ENCODE data around the gene SPRN. TPM values are rescaled to one million over a fixed set of nuclear protein-coding genes. Genes with fewer than 3 reads are reported as not detected.

The SPRN gene
- total RNA-seq, 1 donor from 2014 or later, result 0.52 TPM

Small RNAs within 50 kb of the gene (small RNA-seq; reads per million reads assigned to genes)
- gene AL360181.4 (not detected), gene MIR3944 (not detected)

Other genes starting within 250 kb of the SPRN start
- not detected for gene UTF1, start 194.4 kb downstream of the SPRN start, total RNA-seq
- not detected for gene VENTX, start 186.8 kb downstream of the SPRN start, total RNA-seq
- 2.6 TPM for gene ADAM8, start 147.8 kb downstream of the SPRN start, total RNA-seq
- 39.7 TPM for gene TUBGCP2, start 115.8 kb downstream of the SPRN start, total RNA-seq
- gene ZNF511, start 115.7 kb downstream of the SPRN start, total RNA-seq, result 30.3 TPM
- not detected for gene CALY, start 87.7 kb downstream of the SPRN start, total RNA-seq
- gene PRAP1, start 77.3 kb downstream of the SPRN start, total RNA-seq, result not detected
- 9.4 TPM for gene FUOM, start 66.6 kb downstream of the SPRN start, total RNA-seq
- 76.7 TPM for gene ECHS1, start 51.3 kb downstream of the SPRN start, total RNA-seq
- gene PAOX, start 45.4 kb downstream of the SPRN start, total RNA-seq, result 7.3 TPM
- 21.9 TPM for gene MTG1, start 30.5 kb downstream of the SPRN start, total RNA-seq
- 1.6 TPM for gene SCART1, start 29.3 kb upstream of the SPRN start, total RNA-seq
- 1.0 TPM for gene CYP2E1, start 102.7 kb upstream of the SPRN start, total RNA-seq
- gene SYCE1, start 141.0 kb upstream of the SPRN start, total RNA-seq, result not detected
- gene FRG2B, start 202.2 kb upstream of the SPRN start, total RNA-seq, result not detected

Measured in skeletal muscle tissue (tissue), 2 donors.